Ishikawa (cell line): Measurements from ENCODE around the gene DOCK7.

Experiments
- CREB1 ChIP-seq: IDR thresholded peaks from 2 replicates; pipeline ENCODE4 v1.6.1; 2012; ENCODE audit warnings: low read depth
- EGR1 ChIP-seq: IDR thresholded peaks from 2 replicates; pipeline ENCODE4 v1.6.1; 2012
- FOXM1 ChIP-seq: IDR thresholded peaks from 2 replicates; pipeline ENCODE4 v1.6.1; 2012; ENCODE audit warnings: low read depth, borderline replicate concordance
- TAF1 ChIP-seq: IDR thresholded peaks from 2 replicates; pipeline ENCODE4 v1.6.1; 2012; ENCODE audit warnings: low read depth, mild to moderate bottlenecking
- TCF12 ChIP-seq: IDR thresholded peaks from 2 replicates; pipeline ENCODE4 v1.6.1; 2012; ENCODE audit warnings: low read depth
- TEAD4 ChIP-seq: IDR thresholded peaks from 2 replicates; pipeline ENCODE4 v1.6.1; 2012
- ZBTB7A ChIP-seq: IDR thresholded peaks from 2 replicates; pipeline ENCODE4 v1.6.1; 2012; ENCODE audit warnings: low read depth
- TF ChIP-seq, protein P1 (sequence below): IDR thresholded peaks from 2 replicates; pipeline ENCODE4 v1.6.1; 2012

DNA sequence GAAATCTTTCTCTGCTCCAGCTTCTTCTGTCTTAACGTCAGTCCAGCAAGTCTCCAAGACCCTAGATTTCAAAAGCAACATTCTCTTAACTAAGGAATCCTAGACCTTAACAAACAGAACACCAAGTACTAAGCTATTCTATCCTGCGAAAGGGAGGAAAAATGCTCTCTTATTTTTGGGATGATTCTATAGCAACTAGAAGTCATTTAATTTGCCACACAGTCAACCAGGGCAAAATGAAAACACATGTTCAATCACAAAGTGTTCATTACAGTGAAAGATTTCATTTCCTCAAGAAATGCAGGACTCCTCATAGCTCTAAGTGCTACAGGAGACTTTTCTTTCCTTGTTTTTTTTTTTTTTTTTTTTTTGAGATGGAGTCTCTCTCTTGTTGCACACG, 36.2 kb upstream of the DOCK7 start:
- TF ChIP-seq TEAD4: no peak
- no peak for TF ChIP-seq EGR1
- TF ChIP-seq TCF12: no peak
- no peak for TF ChIP-seq ZBTB7A
- no peak for TF ChIP-seq CREB1
- TF ChIP-seq, protein P1, sequence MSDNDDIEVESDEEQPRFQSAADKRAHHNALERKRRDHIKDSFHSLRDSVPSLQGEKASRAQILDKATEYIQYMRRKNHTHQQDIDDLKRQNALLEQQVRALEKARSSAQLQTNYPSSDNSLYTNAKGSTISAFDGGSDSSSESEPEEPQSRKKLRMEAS: no peak
- TF ChIP-seq TAF1: no peak
- TF ChIP-seq FOXM1: no peak
